ENCODE measurements around the gene ADAMTSL3.

DNA sequence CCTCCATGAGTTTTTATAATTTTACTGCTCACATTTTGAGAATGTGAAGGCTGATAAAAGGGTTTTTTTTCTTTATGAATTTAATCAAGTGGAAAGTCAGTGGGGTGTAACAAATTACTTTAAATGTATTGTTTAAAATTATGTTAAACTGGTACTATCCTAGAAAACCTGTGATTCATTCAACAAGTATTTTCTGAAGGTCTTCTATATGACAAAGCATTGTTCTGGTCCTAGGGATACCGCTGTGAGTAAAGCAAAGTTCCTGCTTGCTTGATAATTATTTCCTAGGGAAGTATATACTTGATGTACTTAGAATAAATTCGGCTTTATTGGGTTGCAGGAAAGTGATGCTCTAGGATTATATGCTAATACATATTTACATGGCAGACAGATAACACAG, 428.8 kb downstream of the ADAMTSL3 start:
- TF ChIP-seq POLR2A (IDR thresholded peaks at IDR 0.05; ENCODE audit: low read length) (no peak), GATA1 (IDR thresholded peaks at IDR 0.05; ENCODE audit: low read depth, low read length) (no peak)

Measured in erythroblast (primary cell).